GM18526 (cell line): ENCODE results near the gene SYNE3.

Source experiments
- POLR2A ChIP-seq: IDR thresholded peaks from 3 replicates; pipeline ENCODE4 v1.6.1; 2011; ENCODE audit not compliant: insufficient read length; ENCODE audit errors: extremely low read depth

Gene SYNE3

DNA sequence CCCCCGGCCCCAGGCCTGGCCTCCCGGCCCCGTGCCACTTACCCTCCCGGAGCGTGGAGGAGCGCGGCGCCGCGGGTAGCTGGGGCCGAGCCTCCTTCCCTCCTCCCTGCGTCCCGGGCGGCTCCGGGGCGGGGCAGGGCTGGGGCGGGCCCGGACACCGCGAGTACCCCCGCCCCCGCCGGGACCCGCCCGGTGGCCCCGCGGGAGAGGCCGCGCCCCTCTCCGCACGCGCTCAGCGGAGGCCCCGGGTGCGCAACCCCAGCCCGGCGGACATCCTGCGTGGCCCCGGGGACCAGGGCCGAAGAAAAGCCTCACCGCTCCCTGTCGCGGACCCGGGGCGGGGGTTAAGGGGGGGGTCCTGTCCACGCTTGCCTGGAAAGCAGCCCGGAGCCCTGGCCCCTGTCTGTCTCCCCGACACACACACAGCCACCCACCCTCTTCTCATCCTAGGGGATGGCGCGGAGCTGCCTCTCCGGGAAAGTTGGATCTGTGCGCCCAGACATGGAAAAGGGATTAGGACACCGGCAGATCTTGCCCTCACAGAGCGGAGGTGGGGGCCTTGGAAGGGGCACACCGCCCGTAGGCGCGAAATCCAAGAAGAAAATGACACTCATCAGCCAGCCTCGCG is at the start of gene SYNE3:
SYNE3 (minus strand) TSS at position 97 of the 628 bp plus-strand sequence. CDS start 40,829 bp downstream, outside the sequence.
- peak; percentile 23 for TF ChIP-seq POLR2A

DNA sequence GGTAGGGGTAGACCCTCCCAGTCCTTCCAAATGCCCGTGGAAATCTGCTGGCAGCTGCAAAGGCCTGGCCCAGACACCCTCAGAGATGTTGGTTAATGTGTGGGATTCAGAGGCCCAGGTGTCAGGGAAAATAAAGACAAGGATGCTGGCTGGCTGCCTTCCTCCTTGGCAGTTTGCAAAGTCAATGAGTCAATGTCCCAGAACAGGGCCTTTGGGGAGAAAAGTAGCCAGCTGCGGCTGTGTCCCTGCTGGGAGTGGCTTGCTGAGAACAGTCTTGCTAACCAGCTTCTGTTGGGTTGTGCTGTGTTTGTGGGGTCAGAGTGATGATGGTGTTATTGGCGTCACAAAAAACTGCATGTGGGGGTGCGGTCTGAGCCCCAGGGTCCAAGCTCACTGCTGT is 47.6 kb upstream of the SYNE3 start:
- TF ChIP-seq POLR2A = no peak

DNA sequence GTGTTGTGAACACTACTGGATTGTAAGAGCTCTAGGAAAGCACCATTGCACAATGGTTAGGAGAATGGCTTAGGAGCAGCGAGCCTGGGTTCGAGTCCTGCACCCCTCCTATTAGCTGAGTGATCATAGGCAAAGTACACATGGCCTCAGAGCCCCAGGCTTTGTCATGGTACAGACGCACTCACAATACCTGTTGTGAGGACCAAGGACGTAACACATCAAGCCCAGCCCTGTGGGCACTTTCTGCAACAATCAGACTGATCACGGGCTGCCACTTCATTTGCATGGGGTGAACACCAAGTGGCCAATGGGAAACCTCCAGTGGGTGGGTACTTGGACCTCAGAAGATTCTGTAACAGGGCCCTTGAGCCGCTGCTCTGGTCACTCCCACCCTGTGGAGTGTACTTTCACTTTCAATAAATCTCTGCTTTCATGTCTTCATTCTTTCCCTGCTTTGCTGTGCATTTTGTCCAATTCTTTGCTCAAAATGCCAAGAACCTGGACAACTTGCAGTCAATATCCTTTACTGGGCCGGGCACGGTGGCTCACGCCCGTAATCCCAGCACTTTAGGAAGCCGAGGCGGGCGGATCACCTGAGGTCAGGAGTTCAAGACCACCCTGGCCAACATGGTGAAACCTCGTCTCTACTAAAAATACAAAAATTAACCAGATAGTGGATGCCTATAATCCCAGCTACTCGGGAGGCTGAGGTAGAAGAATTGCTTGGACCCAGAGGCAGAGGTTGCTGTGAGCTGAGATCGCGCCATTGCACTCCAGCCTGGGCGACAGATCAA is 46.6 kb upstream of the SYNE3 start:
- no peak for TF ChIP-seq POLR2A

- no peak for TF ChIP-seq POLR2A
Measured at GRCh38 chr14:95561001-95561412, 44.6 kb upstream of the SYNE3 start.

DNA sequence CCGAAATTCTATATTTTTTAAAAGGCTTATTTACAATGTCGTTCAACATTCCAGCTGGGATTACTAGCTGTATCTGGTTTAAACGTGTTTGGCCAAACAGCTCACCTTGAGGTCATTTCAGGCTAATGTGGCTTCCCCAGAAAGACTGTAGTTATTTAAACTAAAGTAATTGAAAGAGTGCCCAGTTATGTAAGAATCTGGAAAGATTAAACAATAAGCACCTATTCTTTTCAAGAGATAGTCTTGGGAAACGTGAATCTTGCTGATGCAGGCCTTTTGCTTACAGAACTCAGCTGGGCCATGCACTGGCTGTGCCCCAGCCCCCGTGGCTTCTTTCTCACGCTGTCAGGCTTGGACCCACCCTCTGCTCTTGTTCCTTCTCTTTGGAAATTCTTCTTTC is 42.8 kb upstream of the SYNE3 start:
- TF ChIP-seq POLR2A = no peak

DNA sequence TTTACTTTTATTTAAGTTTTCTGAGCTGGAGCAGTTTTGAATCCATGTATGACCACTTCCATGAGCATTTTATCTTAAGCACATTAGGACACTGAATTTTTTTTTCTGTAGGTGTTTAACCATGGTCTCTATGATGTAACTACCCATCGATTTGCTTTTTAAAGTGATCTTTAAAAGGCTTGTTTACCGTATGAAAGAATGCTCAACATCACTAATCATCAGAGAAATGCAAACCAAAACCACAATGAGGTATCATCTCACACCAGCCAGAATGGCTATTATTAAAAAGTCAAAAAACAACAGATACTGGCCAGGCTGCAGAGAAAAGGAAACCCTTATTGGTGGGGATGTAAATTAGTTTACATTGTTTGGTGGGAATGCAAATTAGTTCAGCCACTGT is 41.4 kb upstream of the SYNE3 start:
- no peak for TF ChIP-seq POLR2A

DNA sequence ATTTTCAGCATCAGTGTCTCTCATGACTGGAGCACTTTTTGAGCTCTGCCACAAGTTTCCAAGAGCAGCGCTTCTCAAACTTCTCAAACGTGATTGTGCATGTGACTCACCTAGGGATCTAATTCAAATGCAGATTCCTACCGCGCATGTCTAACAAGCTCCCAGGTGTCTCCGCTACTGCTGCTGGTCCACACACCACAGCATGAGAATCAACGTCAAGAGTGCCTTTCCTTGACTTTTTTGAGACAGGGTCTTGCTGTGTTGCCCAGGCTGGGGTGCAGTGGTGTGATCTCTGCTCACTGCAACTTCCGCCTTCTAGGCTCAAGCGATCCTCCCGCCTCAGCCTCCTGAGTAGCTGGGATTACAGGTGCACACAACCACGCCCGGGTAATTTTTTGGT is 40.8 kb upstream of the SYNE3 start:
- no peak for TF ChIP-seq POLR2A

GRCh38 chr14:95555053-95555452 is 38.6 kb upstream of the SYNE3 start:
- TF ChIP-seq POLR2A = no peak

- TF ChIP-seq POLR2A = no peak
Measured at GRCh38 chr14:95553141-95553540, 36.7 kb upstream of the SYNE3 start.

GRCh38 chr14:95551435-95551834 is 35.0 kb upstream of the SYNE3 start:
- TF ChIP-seq POLR2A = no peak

GRCh38 chr14:95549656-95550585 is 33.5 kb upstream of the SYNE3 start:
- no peak for TF ChIP-seq POLR2A

DNA sequence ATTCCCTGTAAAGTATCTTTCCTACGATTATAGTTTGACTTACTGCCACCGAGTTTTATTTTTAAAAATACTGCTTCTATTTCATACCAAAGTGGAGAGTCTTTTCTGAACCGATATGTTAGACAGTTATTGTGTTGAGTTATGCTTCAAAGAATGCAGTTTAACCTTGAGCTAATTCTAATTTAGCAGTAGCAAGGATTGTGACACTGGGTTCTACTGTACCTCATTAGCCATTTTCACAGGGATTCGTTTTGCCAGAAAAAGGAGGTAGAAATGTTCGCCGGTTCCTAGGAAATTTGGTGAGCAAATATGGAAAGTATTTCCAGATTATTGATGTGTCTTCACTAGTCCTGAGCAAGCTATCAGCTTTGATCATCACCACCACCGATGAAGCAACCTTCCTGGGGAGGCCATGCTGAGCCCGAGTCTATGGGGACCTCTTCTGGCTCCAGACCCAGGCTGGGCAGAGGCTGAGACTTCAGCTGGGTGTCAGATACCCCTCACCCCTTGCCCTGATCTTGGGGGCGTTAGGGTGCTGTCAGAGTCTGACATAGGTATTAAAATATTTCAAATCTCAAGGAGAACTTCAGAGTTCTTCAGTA is 32.0 kb upstream of the SYNE3 start:
- TF ChIP-seq POLR2A = no peak

GRCh38 chr14:95547626-95548327 is 31.3 kb upstream of the SYNE3 start:
- TF ChIP-seq POLR2A = no peak

GRCh38 chr14:95547272-95547625 is 30.8 kb upstream of the SYNE3 start:
- no peak for TF ChIP-seq POLR2A
